SK-N-SH (cell line): Measurements from ENCODE around the gene FBN2.

Experiments
- CHD2 ChIP-seq: fragments of 150-350 bp; IDR thresholded peaks from 2 replicates; pipeline ENCODE4 v1.6.1; 2018; ENCODE audit warnings: low read length; ENCODE audit not compliant: partially characterized antibody
- ELF1 ChIP-seq: IDR thresholded peaks from 2 replicates; pipeline ENCODE4 v1.4.0; 2012
- EZH2phosphoT487 ChIP-seq: fragments of 200-600 bp; sonication (generic); IDR thresholded peaks from 2 replicates; pipeline ENCODE4 v1.6.1; 2017; ENCODE audit warnings: low read depth, mixed run types, mild to moderate bottlenecking, antibody characterized with exemption, moderate library complexity, borderline replicate concordance
- FOXM1 ChIP-seq: IDR thresholded peaks from 2 replicates; pipeline ENCODE4 v1.4.0; 2012; ENCODE audit warnings: low read depth, mild to moderate bottlenecking
- MEF2A ChIP-seq: IDR thresholded peaks from 2 replicates; pipeline ENCODE4 v1.4.0; 2012; ENCODE audit warnings: low read depth, borderline replicate concordance
- NRF1 ChIP-seq: IDR thresholded peaks from 2 replicates; pipeline ENCODE4 v1.6.1; 2012; ENCODE audit warnings: low read depth, mild to moderate bottlenecking, low read length
- POLR2AphosphoS5 ChIP-seq: IDR thresholded peaks from 2 replicates; pipeline ENCODE4 v1.6.1; 2012; ENCODE audit warnings: low read depth, low read length
- RXRA ChIP-seq: IDR thresholded peaks from 2 replicates; pipeline ENCODE4 v1.4.0; 2012; ENCODE audit warnings: low read depth, mild to moderate bottlenecking, borderline replicate concordance
- TAF1 ChIP-seq: IDR thresholded peaks from 2 replicates; pipeline ENCODE4 v1.6.1; 2012; ENCODE audit warnings: low read depth, mild to moderate bottlenecking, low read length, moderate library complexity, borderline replicate concordance
- TF ChIP-seq, protein P1 (sequence below): fragments of 150-350 bp; IDR thresholded peaks from 2 replicates; pipeline ENCODE4 v1.6.1; 2017; ENCODE audit warnings: antibody characterized with exemption, low read length, low read depth, borderline replicate concordance
- TF ChIP-seq, protein P2 (sequence below): IDR thresholded peaks from 2 replicates; pipeline ENCODE4 v1.6.1; 2012; ENCODE audit warnings: mild to moderate bottlenecking, low read depth, low read length, moderate library complexity
- TF ChIP-seq, protein P3 (sequence below): fragments of 200-600 bp; sonication (generic); IDR thresholded peaks from 2 replicates; pipeline ENCODE4 v1.6.1; 2017; ENCODE audit warnings: antibody characterized with exemption, mild to moderate bottlenecking, moderate library complexity
- TF ChIP-seq, protein P4 (sequence below): IDR thresholded peaks from 2 replicates; pipeline ENCODE4; 2012

DNA sequence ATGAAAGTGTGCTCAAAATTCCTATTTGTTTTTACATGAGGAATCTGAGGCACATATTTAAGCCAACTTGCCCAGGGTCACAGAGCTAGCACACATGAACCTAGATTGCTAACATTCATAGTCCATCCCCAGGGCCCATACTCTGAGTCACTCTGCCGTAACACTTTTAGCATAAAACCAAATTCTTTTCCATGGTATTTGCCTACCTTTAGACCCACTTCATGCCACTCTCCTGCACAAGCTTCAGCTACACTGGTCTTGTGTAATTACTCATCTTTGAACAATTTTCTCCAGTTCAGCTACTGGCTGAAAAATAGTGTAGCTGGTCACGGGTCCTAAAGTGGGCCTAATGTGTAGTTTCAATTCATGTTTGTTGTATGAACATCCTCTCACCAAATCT lies 253.8 kb downstream of the FBN2 start:
- TF ChIP-seq RXRA = no peak
- TF ChIP-seq POLR2AphosphoS5 = no peak
- no peak for TF ChIP-seq EZH2phosphoT487
- TF ChIP-seq, protein P1, sequence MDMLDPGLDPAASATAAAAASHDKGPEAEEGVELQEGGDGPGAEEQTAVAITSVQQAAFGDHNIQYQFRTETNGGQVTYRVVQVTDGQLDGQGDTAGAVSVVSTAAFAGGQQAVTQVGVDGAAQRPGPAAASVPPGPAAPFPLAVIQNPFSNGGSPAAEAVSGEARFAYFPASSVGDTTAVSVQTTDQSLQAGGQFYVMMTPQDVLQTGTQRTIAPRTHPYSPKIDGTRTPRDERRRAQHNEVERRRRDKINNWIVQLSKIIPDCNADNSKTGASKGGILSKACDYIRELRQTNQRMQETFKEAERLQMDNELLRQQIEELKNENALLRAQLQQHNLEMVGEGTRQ = no peak
- TF ChIP-seq, protein P2, sequence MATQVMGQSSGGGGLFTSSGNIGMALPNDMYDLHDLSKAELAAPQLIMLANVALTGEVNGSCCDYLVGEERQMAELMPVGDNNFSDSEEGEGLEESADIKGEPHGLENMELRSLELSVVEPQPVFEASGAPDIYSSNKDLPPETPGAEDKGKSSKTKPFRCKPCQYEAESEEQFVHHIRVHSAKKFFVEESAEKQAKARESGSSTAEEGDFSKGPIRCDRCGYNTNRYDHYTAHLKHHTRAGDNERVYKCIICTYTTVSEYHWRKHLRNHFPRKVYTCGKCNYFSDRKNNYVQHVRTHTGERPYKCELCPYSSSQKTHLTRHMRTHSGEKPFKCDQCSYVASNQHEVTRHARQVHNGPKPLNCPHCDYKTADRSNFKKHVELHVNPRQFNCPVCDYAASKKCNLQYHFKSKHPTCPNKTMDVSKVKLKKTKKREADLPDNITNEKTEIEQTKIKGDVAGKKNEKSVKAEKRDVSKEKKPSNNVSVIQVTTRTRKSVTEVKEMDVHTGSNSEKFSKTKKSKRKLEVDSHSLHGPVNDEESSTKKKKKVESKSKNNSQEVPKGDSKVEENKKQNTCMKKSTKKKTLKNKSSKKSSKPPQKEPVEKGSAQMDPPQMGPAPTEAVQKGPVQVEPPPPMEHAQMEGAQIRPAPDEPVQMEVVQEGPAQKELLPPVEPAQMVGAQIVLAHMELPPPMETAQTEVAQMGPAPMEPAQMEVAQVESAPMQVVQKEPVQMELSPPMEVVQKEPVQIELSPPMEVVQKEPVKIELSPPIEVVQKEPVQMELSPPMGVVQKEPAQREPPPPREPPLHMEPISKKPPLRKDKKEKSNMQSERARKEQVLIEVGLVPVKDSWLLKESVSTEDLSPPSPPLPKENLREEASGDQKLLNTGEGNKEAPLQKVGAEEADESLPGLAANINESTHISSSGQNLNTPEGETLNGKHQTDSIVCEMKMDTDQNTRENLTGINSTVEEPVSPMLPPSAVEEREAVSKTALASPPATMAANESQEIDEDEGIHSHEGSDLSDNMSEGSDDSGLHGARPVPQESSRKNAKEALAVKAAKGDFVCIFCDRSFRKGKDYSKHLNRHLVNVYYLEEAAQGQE = no peak
- TF ChIP-seq, protein P3, sequence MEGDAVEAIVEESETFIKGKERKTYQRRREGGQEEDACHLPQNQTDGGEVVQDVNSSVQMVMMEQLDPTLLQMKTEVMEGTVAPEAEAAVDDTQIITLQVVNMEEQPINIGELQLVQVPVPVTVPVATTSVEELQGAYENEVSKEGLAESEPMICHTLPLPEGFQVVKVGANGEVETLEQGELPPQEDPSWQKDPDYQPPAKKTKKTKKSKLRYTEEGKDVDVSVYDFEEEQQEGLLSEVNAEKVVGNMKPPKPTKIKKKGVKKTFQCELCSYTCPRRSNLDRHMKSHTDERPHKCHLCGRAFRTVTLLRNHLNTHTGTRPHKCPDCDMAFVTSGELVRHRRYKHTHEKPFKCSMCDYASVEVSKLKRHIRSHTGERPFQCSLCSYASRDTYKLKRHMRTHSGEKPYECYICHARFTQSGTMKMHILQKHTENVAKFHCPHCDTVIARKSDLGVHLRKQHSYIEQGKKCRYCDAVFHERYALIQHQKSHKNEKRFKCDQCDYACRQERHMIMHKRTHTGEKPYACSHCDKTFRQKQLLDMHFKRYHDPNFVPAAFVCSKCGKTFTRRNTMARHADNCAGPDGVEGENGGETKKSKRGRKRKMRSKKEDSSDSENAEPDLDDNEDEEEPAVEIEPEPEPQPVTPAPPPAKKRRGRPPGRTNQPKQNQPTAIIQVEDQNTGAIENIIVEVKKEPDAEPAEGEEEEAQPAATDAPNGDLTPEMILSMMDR = no peak
- TF ChIP-seq TAF1 = no peak
- TF ChIP-seq NRF1 = no peak
- no peak for TF ChIP-seq CHD2
- TF ChIP-seq, protein P4, sequence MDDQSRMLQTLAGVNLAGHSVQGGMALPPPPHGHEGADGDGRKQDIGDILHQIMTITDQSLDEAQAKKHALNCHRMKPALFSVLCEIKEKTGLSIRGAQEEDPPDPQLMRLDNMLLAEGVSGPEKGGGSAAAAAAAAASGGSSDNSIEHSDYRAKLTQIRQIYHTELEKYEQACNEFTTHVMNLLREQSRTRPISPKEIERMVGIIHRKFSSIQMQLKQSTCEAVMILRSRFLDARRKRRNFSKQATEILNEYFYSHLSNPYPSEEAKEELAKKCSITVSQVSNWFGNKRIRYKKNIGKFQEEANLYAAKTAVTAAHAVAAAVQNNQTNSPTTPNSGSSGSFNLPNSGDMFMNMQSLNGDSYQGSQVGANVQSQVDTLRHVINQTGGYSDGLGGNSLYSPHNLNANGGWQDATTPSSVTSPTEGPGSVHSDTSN = no peak
- no peak for TF ChIP-seq MEF2A
- no peak for TF ChIP-seq ELF1
- TF ChIP-seq FOXM1 = no peak
